SK-N-SH (cell line): ENCODE data around the gene RNU5D-1. TPM values are rescaled to one million over a fixed set of nuclear protein-coding genes. Genes with fewer than 3 reads are reported as not detected.

Experiments
- CTCF ChIA-PET: fragments of 300-600, 350-600 bp; formaldehyde crosslinking; extraction: SDS; loops from one replicate; lab custom pipeline; 2021; lab: Yijun Ruan, JAX
- POLR2A ChIA-PET: fragments of 350-600 bp; sonication (Branson Sonifier 250); formaldehyde crosslinking; extraction: SDS; loops from one replicate; lab custom pipeline; 2020; ENCODE audit warnings: antibody characterized with exemption, inconsistent platforms; lab: Yijun Ruan, JAX
- DNase-seq: peaks from one replicate; pipeline ENCODE4 v3.0.0; 2012
- H2AFZ ChIP-seq: fragments of 200-600 bp; sonication (generic); 2 replicates; pipeline ENCODE4 v1.8.1; 2016; ENCODE audit warnings: antibody characterized with exemption, mild to moderate bottlenecking, low read depth
- H3F3A ChIP-seq: fragments of 200-600 bp; sonication (generic); replicated peaks from 2 replicates; pipeline ENCODE3; 2016; ENCODE audit warnings: antibody characterized with exemption, mild to moderate bottlenecking; ENCODE audit not compliant: insufficient read depth
- H3K27ac ChIP-seq, 2 experiments: fragments of 200-500 bp in 1 of 2; fragments of 200-600 bp in 1 of 2; sonication (Bioruptor generic) in 1 of 2; sonication (generic), shearing (Covaris generic) in 1 of 2; 2 replicates each; pipeline versions ENCODE4 v1.5.1 to v1.6.1; 2014 to 2016; ENCODE audit warnings: low read depth in 2 of 2, inconsistent platforms in 1 of 2, low read length in 1 of 2, mild to moderate bottlenecking in 1 of 2, mixed read lengths in 1 of 2
- H3K27me3 ChIP-seq: fragments of 200-600 bp; sonication (generic), shearing (Covaris generic); 2 replicates; pipeline ENCODE4 v1.6.1; 2016; ENCODE audit warnings: mixed run types; ENCODE audit not compliant: insufficient read depth
- H3K36me3 ChIP-seq, 2 experiments: fragments of 200-500 bp in 1 of 2; fragments of 200-600 bp in 1 of 2; sonication (Bioruptor generic) in 1 of 2; sonication (generic) in 1 of 2; replicated peaks in 1 of 2; 2 replicates each; pipeline versions ENCODE3 to v1.5.1; 2014 to 2016; ENCODE audit warnings: low read length in 1 of 2, mild to moderate bottlenecking in 1 of 2; ENCODE audit not compliant: insufficient read depth in 2 of 2, control insufficient read depth in 1 of 2
- H3K4me1 ChIP-seq, 2 experiments: fragments of 200-500 bp in 1 of 2; fragments of 200-600 bp in 1 of 2; sonication (Bioruptor generic) in 1 of 2; sonication (generic), shearing (Covaris generic) in 1 of 2; 2 replicates each; pipeline versions ENCODE4 v1.5.1 to v1.6.1; 2014 to 2016; ENCODE audit warnings: low read depth in 1 of 2, low read length in 1 of 2, mixed run types in 1 of 2; ENCODE audit not compliant: insufficient read depth in 2 of 2, control insufficient read depth in 1 of 2
- H3K4me2 ChIP-seq: fragments of 200-600 bp; sonication (generic), shearing (Covaris generic); 2 replicates; pipeline ENCODE4 v1.6.1; 2017; ENCODE audit warnings: mixed run types
- H3K4me3 ChIP-seq, 2 experiments: fragments of 200-500 bp in 1 of 2; fragments of 200-600 bp in 1 of 2; sonication (Bioruptor generic) in 1 of 2; sonication (generic), shearing (Covaris generic) in 1 of 2; 2 replicates each; pipeline versions ENCODE4 v1.5.1 to v1.8.1; 2014 to 2016; ENCODE audit warnings: low read depth in 2 of 2, inconsistent platforms in 1 of 2, low read length in 1 of 2, mild to moderate bottlenecking in 1 of 2, mixed read lengths in 1 of 2, moderate library complexity in 1 of 2
- H3K79me2 ChIP-seq: fragments of 200-600 bp; sonication (generic); 2 replicates; pipeline ENCODE4 v1.8.1; 2017; ENCODE audit warnings: mild to moderate bottlenecking; ENCODE audit not compliant: insufficient read depth
- H3K9ac ChIP-seq: fragments of 200-600 bp; sonication (generic); 2 replicates; pipeline ENCODE4 v1.6.1; 2017; ENCODE audit warnings: mixed run types
- H3K9me2 ChIP-seq: fragments of 200-600 bp; sonication (generic); 2 replicates; pipeline ENCODE4 v1.6.1; 2017; ENCODE audit warnings: mixed run types
- H3K9me3 ChIP-seq: fragments of 200-600 bp; sonication (generic); 2 replicates; pipeline ENCODE4 v1.6.1; 2017; ENCODE audit warnings: mixed run types, mild to moderate bottlenecking, moderate library complexity
- H4K20me1 ChIP-seq: fragments of 200-600 bp; sonication (generic); 2 replicates; pipeline ENCODE4 v1.6.1; 2017; ENCODE audit warnings: mild to moderate bottlenecking, mixed run types; ENCODE audit not compliant: insufficient read depth
- CHD2 ChIP-seq: fragments of 150-350 bp; IDR thresholded peaks from 2 replicates; pipeline ENCODE4 v1.6.1; 2018; ENCODE audit warnings: low read length; ENCODE audit not compliant: partially characterized antibody
- EP300 ChIP-seq, 2 experiments: IDR thresholded peaks; 2 replicates each; pipeline versions ENCODE4 v1.4.0 to v1.6.1; 2012; ENCODE audit warnings: borderline replicate concordance in 1 of 2, low read depth in 1 of 2, low read length in 1 of 2
- EZH2phosphoT487 ChIP-seq: fragments of 200-600 bp; sonication (generic); IDR thresholded peaks from 2 replicates; pipeline ENCODE4 v1.6.1; 2017; ENCODE audit warnings: low read depth, mixed run types, mild to moderate bottlenecking, antibody characterized with exemption, moderate library complexity, borderline replicate concordance
- FOSL2 ChIP-seq: IDR thresholded peaks from 2 replicates; pipeline ENCODE4 v1.4.0; 2012; ENCODE audit warnings: low read depth, mild to moderate bottlenecking, moderate library complexity, borderline replicate concordance
- FOXM1 ChIP-seq: IDR thresholded peaks from 2 replicates; pipeline ENCODE4 v1.4.0; 2012; ENCODE audit warnings: low read depth, mild to moderate bottlenecking
- GABPA ChIP-seq: IDR thresholded peaks from 2 replicates; pipeline ENCODE4 v1.4.0; 2012; ENCODE audit warnings: low read depth, mild to moderate bottlenecking
- GATA2 ChIP-seq: sonication (generic); formaldehyde crosslinking; IDR thresholded peaks from 2 replicates; pipeline ENCODE4 v1.5.0; 2020; ENCODE audit warnings: mild to moderate bottlenecking, missing genetic modification reagents
- IRF3 ChIP-seq: fragments of 150-350 bp; IDR thresholded peaks from 2 replicates; pipeline ENCODE4 v1.6.1; 2016; ENCODE audit warnings: mild to moderate bottlenecking, low read depth, low read length
- JUND ChIP-seq: IDR thresholded peaks from 2 replicates; pipeline ENCODE4 v1.4.0; 2012
- MAX ChIP-seq: IDR thresholded peaks from 2 replicates; pipeline ENCODE4 v1.4.0; 2012; ENCODE audit warnings: low read depth
- MEF2A ChIP-seq: IDR thresholded peaks from 2 replicates; pipeline ENCODE4 v1.4.0; 2012; ENCODE audit warnings: low read depth, borderline replicate concordance
- MXI1 ChIP-seq: IDR thresholded peaks from 2 replicates; pipeline ENCODE4 v1.6.1; 2012; ENCODE audit warnings: mild to moderate bottlenecking, low read depth, low read length, improper control_type of control experiment
- NRF1 ChIP-seq: IDR thresholded peaks from 2 replicates; pipeline ENCODE4 v1.6.1; 2012; ENCODE audit warnings: low read depth, mild to moderate bottlenecking, low read length
- PBX3 ChIP-seq: IDR thresholded peaks from 2 replicates; pipeline ENCODE4; 2012
- POLR2AphosphoS5 ChIP-seq: IDR thresholded peaks from 2 replicates; pipeline ENCODE4 v1.6.1; 2012; ENCODE audit warnings: low read depth, low read length
- REST ChIP-seq: IDR thresholded peaks from 2 replicates; pipeline ENCODE4 v1.6.1; 2012; ENCODE audit warnings: mild to moderate bottlenecking, low read depth, low read length, moderate library complexity
- RXRA ChIP-seq: IDR thresholded peaks from 2 replicates; pipeline ENCODE4 v1.4.0; 2012; ENCODE audit warnings: low read depth, mild to moderate bottlenecking, borderline replicate concordance
- SMC3 ChIP-seq: IDR thresholded peaks from 2 replicates; pipeline ENCODE4 v1.6.1; 2012; ENCODE audit warnings: low read depth, low read length, improper control_type of control experiment
- TAF1 ChIP-seq: IDR thresholded peaks from 2 replicates; pipeline ENCODE4 v1.6.1; 2012; ENCODE audit warnings: low read depth, mild to moderate bottlenecking, low read length, moderate library complexity, borderline replicate concordance
- TCF12 ChIP-seq: IDR thresholded peaks from 2 replicates; pipeline ENCODE4 v1.4.0; 2012
- USF1 ChIP-seq: IDR thresholded peaks from 2 replicates; pipeline ENCODE4 v1.4.0; 2012; ENCODE audit warnings: low read depth, borderline replicate concordance
- YY1 ChIP-seq: IDR thresholded peaks from 2 replicates; pipeline ENCODE4 v1.4.0; 2012; ENCODE audit warnings: low read depth, mild to moderate bottlenecking
- ZBTB33 ChIP-seq: IDR thresholded peaks from 2 replicates; pipeline ENCODE4 v1.4.0; 2012; ENCODE audit warnings: low read depth, borderline replicate concordance
- WGBS: methylation state at CpG from one replicate; pipeline ENCODE4 v1.1.6; 2017; ENCODE audit warnings: low lambda C conversion rate; 5-methylcytosine and 5-hydroxymethylcytosine counted together
- polyA plus RNA-seq, 3 experiments: library from polyadenylated mRNA; depleted of rRNA; stranded (reverse); fragments of >200 nt; gene quantifications; 2 replicates each; pipeline ENCODE4 v1.2.3, GENCODE V29; 2012

RNU5D-1 gene
- polyA plus RNA-seq, 1 of the 3 experiments (the other 2 are of a cell fraction): not detected

- ChIA-PET POLR2A (interaction anchor here (0.6 kb wide), 1 partner anchor 10 kb away, joined by 3 read pairs; no protein-coding TSS in a partner anchor), CTCF (interaction anchor here (0.6 to 1.0 kb wide), 3 partner anchors 10 to 64 kb away, joined by 3 read pairs; no protein-coding TSS in a partner anchor)
- H4K20me1 ChIP-seq: no peaks in the 10 kb centered on the region
- peak within 1 kb of the TSS; percentile 85 for H3K9ac ChIP-seq
- peaks cover 9% of the 10 kb centered on the region for H3F3A ChIP-seq
- peak within 1 kb of the TSS; percentile 95 for H2AFZ ChIP-seq
- peak; percentile 97 for DNase-seq
- H3K4me2 ChIP-seq: peak within 1 kb of the TSS; percentile 93
- H3K27me3 ChIP-seq: no peaks in the 10 kb centered on the region
- H3K27ac ChIP-seq: peak within 1 kb of the TSS; percentile 89
- peaks cover 48% of the 10 kb centered on the region for H3K79me2 ChIP-seq
- WGBS: under 1% methylated on average over 39 of the region's 57 CpGs
- H3K36me3 ChIP-seq: peaks cover 0 to 5% of the 10 kb centered on the region in 2 experiments
- H3K4me1 ChIP-seq: peaks cover 0 to 5% of the 10 kb centered on the region in 2 experiments; a peak in 2 of 4 replicates
- peak within 1 kb of the TSS; percentile 58 to 85 for H3K4me3 ChIP-seq
- no peaks in the 10 kb centered on the region for H3K9me3 ChIP-seq
- no peaks in the 10 kb centered on the region for H3K9me2 ChIP-seq
- TF ChIP-seq GATA2 (CRISPR knock-in tag): no peak
- TF ChIP-seq POLR2AphosphoS5: peak; percentile 98
- no peak for TF ChIP-seq USF1
- TF ChIP-seq REST: 0 out of 2 replicates have a peak, but pooled peaks have one; percentile 3
- TF ChIP-seq EZH2phosphoT487: no peak
- TF ChIP-seq JUND: no peak
- peak; percentile 83 for TF ChIP-seq MAX
- TF ChIP-seq FOXM1: peak; percentile 99
- no peak for TF ChIP-seq RXRA
- TF ChIP-seq FOSL2: no peak
- peak; percentile 63 for TF ChIP-seq GABPA
- TF ChIP-seq TCF12: peak; percentile 16; the same call in 1 of the 2 replicates
- peak; percentile 58 for TF ChIP-seq CHD2
- TF ChIP-seq TAF1: peak; percentile 76
- no peak for TF ChIP-seq MEF2A
- 0 out of 2 replicates have a peak, but pooled peaks have one; percentile 21 for TF ChIP-seq YY1
- TF ChIP-seq SMC3: no peak
- TF ChIP-seq IRF3: no peak
- peak; percentile 48; the same call in 1 of the 2 replicates for TF ChIP-seq NRF1
- no peak for TF ChIP-seq EP300 (IDR thresholded peaks at IDR 0.05; ENCODE audit: borderline replicate concordance in 1 of 2, low read depth in 1 of 2, low read length in 1 of 2)
- TF ChIP-seq ZBTB33: 0 out of 2 replicates have a peak, but pooled peaks have one; percentile 44
- TF ChIP-seq MXI1: peak; percentile 94
- TF ChIP-seq PBX3: peak; percentile 27; the same call in 1 of the 2 replicates
These were observed 8.6 kb upstream of the RNU5D-1 start, which contains the start of gene KIF2C for GRCh38 chr1:44739307-44740178. Gene KIF2C (plus strand): TSS chr1:44739837. CDS start chr1:44739933, 96 bp downstream.
